Endodermal cell (in vitro differentiated cells): ENCODE data around the gene UPK1B. TPM values are rescaled to one million over a fixed set of nuclear protein-coding genes. Genes with fewer than 3 reads are reported as not detected.

ENCODE experiments used
- DNase-seq: peaks from one replicate; pipeline ENCODE4 v3.0.0-alpha.2; 2017
- H3K27ac ChIP-seq: 2 replicates; pipeline ENCODE4 v1.5.1; 2013; ENCODE audit warnings: mild to moderate bottlenecking, low read depth, low read length, moderate library complexity
- H3K27me3 ChIP-seq: 2 replicates; pipeline ENCODE4 v1.6.1; 2013; ENCODE audit warnings: mild to moderate bottlenecking, low read length, moderate library complexity; ENCODE audit not compliant: insufficient read depth, control insufficient read depth, poor library complexity, severe bottlenecking
- H3K36me3 ChIP-seq: 2 replicates; pipeline ENCODE4 v1.7.0; 2013; ENCODE audit warnings: mild to moderate bottlenecking, low read length, moderate library complexity; ENCODE audit not compliant: control insufficient read depth, insufficient read depth
- H3K4me1 ChIP-seq: one replicate; pipeline ENCODE4 v1.7.0; 2013; ENCODE audit warnings: low read length; ENCODE audit not compliant: control insufficient read depth, insufficient read depth
- H3K4me3 ChIP-seq: 2 replicates; pipeline ENCODE4 v1.5.1; 2013; ENCODE audit warnings: mild to moderate bottlenecking, low read length, moderate library complexity
- H3K9ac ChIP-seq: 2 replicates; pipeline ENCODE4 v1.6.1; 2013; ENCODE audit warnings: mild to moderate bottlenecking, low read length, moderate library complexity; ENCODE audit not compliant: poor library complexity, severe bottlenecking; ENCODE audit errors: extremely low read depth
- H3K9me3 ChIP-seq: 2 replicates; pipeline ENCODE4 v1.6.1; 2013; ENCODE audit warnings: mild to moderate bottlenecking, low read length, moderate library complexity; ENCODE audit not compliant: control insufficient read depth
- H3K27ac Mint-ChIP-seq: 2 replicates; pipeline ENCODE4 v1.8.0; 2020; ENCODE audit warnings: mixed read lengths
- H3K27me3 Mint-ChIP-seq: 2 replicates; pipeline ENCODE4 v1.8.0; 2021; ENCODE audit warnings: mild to moderate bottlenecking, mixed read lengths; ENCODE audit not compliant: insufficient read depth
- H3K36me3 Mint-ChIP-seq: 2 replicates; pipeline ENCODE4 v1.8.0; 2020; ENCODE audit warnings: low read depth, mixed read lengths
- H3K4me1 Mint-ChIP-seq: 2 replicates; pipeline ENCODE4 v1.8.0; 2020; ENCODE audit warnings: mixed read lengths
- H3K4me3 Mint-ChIP-seq: 2 replicates; pipeline ENCODE4 v1.8.0; 2020; ENCODE audit warnings: mild to moderate bottlenecking, moderate library complexity, mixed read lengths
- H3K9me3 Mint-ChIP-seq: 2 replicates; pipeline ENCODE4 v1.8.0; 2020; ENCODE audit warnings: mild to moderate bottlenecking, mixed read lengths
- WGBS, 2 experiments: methylation state at CpG; one replicate each; pipeline versions ENCODE4 v1.1.5 to v1.1.7; 2013; ENCODE audit warnings: missing lambda C conversion rate in 2 of 2, mixed read lengths in 1 of 2; ENCODE audit not compliant: insufficient coverage in 1 of 2, insufficient read length in 1 of 2; 5-methylcytosine and 5-hydroxymethylcytosine counted together
- total RNA-seq, 2 donors: library from RNA; stranded (reverse); fragmentation: NEBNext Ultra II Directional in 1 of 2; extraction: Animal tissue kit (Norgen Biotek cat#: 25700) in 1 of 2; gene quantifications; 2 replicates in 1 of 2; 3 replicates in 1 of 2; pipeline ENCODE4 v1.2.1, GENCODE V29; 2021
- TF ChIP-seq, protein P1 (sequence below): fragments of 200-600 bp; sonication (generic); conservative IDR thresholded peaks from 2 replicates; pipeline ENCODE4 v1.5.0; 2021; ENCODE audit warnings: antibody characterized with exemption, mild to moderate bottlenecking

The UPK1B gene
- total RNA-seq, 2 donors from 2014 or later: 4.9 to 11.3 TPM

DNA sequence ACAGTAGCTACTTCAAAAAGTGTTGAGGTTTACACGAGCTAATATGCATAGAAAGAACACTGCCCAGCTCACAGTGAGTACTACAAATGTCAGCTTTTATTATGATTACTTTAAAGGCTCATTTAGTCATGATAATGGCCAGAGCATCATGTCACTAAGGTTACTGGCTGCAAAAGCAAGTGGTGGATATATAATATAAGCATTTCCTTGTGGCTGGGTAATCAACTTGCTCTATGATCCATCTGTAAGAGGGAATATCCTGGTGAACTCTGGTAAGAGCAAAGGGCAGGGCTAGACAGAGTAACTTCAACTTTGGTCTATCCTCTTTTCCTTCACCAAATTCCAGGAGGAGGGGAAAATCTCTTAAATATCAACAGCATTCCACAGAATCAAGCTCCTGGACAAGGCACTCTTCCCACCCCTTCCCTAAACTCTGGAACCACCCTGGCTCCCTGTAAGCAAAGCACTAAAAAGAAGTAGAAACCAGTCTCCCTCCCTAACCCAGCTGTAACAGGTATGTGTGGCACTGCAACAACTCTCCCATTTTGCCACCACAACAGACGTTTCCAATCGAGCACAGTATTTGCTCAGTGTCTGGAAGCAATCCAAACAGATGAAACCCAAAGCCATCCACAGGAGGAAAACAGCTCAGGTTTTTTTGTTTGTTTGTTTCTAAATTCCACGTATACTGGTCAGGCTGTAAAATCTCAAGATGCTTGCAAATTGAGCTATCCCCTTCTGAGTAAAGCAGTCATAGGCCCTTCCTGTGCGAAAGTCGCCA is 53.9 kb downstream of the UPK1B start:
- Histone ChIP-seq H3K4me3 (no peak overlapping the region), H3K36me3 (peaks cover 95% of the 10 kb centered on the region), H3K27me3 (no peaks in the 10 kb centered on the region), H3K9ac (no peak overlapping the region), H3K9me3 (no peaks in the 10 kb centered on the region), H3K4me1 (peaks cover 3% of the 10 kb centered on the region), H3K27ac (no peak overlapping the region)
- no peaks in the 10 kb centered on the region for H3K9me3 Mint-ChIP-seq
- H3K36me3 Mint-ChIP-seq: peaks cover 86% of the 10 kb centered on the region
- peaks cover 18% of the 10 kb centered on the region for H3K4me1 Mint-ChIP-seq
- peak overlapping the region; percentile 46 for H3K27ac Mint-ChIP-seq
- DNase-seq: no peak
- 92 to 99% methylated on average over 6 of the region's 6 CpGs for WGBS, 2 experiments
- H3K4me3 Mint-ChIP-seq: no peak overlapping the region
- H3K27me3 Mint-ChIP-seq: no peaks in the 10 kb centered on the region
- TF ChIP-seq, protein P1, sequence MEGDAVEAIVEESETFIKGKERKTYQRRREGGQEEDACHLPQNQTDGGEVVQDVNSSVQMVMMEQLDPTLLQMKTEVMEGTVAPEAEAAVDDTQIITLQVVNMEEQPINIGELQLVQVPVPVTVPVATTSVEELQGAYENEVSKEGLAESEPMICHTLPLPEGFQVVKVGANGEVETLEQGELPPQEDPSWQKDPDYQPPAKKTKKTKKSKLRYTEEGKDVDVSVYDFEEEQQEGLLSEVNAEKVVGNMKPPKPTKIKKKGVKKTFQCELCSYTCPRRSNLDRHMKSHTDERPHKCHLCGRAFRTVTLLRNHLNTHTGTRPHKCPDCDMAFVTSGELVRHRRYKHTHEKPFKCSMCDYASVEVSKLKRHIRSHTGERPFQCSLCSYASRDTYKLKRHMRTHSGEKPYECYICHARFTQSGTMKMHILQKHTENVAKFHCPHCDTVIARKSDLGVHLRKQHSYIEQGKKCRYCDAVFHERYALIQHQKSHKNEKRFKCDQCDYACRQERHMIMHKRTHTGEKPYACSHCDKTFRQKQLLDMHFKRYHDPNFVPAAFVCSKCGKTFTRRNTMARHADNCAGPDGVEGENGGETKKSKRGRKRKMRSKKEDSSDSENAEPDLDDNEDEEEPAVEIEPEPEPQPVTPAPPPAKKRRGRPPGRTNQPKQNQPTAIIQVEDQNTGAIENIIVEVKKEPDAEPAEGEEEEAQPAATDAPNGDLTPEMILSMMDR: no peak

DNA sequence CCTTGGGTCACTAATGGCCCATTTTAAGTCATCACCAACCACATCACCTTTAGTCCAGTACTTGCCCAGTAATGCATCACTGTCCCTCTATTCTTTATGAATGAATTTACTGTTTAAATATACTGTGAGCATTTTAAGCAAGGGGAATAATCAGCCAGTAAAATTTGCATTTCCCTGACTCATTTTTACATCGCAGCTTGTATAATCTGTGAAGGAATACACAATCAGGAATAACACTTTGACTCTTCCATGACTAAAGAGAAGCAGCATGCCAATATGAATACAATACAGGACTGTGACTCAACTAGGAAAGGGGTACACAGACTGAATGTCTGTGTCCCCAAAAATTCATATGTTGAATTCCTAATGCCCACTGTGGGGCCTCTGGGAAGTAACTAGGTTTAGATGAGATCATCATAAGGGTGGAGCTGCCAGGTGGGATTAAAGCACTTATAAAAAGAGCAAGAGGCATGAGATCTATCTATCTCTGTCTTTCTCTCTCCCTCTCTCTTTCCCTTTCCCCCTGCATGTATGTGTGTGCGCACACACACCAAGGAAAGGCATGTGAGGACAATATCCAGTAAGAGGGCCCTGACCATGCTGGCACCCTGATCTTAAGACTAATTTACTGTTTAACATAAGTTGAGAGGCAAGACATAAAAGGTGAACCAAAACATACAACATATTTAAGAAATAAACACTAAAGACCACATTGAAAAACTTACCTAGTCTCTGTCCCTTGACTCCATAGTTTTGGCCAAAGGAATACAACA is 55.2 kb downstream of the UPK1B start:
- H3K9me3 ChIP-seq: no peaks in the 10 kb centered on the region
- Mint-ChIP-seq H3K4me1 (peaks cover 14% of the 10 kb centered on the region), H3K4me3 (no peak overlapping the region), H3K36me3 (peaks cover 86% of the 10 kb centered on the region), H3K27ac (no peak overlapping the region), H3K9me3 (no peaks in the 10 kb centered on the region), H3K27me3 (no peaks in the 10 kb centered on the region)
- no peak for DNase-seq
- WGBS, 2 experiments: 95 to 100% methylated on average over 1 to 2 of the region's 2 CpGs
- H3K27me3 ChIP-seq: no peaks in the 10 kb centered on the region
- no peak overlapping the region for H3K9ac ChIP-seq
- no peak overlapping the region for H3K4me3 ChIP-seq
- H3K36me3 ChIP-seq: peaks cover 94% of the 10 kb centered on the region
- H3K4me1 ChIP-seq: no peaks in the 10 kb centered on the region
- TF ChIP-seq, protein P1: no peak
- no peak overlapping the region for H3K27ac ChIP-seq

DNA sequence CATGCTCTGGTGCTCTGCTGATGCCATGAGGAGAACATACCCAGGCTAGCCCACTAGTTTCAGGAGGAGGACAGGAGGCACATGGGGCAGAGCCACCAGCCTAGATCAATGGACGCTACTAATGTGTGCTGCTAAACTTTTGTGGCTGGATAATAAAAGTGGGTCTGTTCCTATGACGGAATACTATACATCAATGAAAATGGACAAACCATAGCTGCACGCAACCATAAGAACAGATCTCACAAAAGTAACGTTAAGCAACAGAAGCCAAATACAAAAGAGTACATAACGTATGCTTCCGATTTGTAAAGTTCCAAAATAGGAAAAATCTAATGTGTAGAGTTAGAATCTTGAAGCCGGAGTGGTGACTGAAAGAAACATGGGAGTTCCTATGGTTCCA is 55.8 kb downstream of the UPK1B start:
- WGBS, 2 experiments: 83 to 85% methylated on average over 4 to 7 of the region's 7 CpGs
- H3K4me3 ChIP-seq: no peak overlapping the region
- Mint-ChIP-seq H3K27ac (no peak overlapping the region), H3K9me3 (no peaks in the 10 kb centered on the region), H3K4me1 (peaks cover 9% of the 10 kb centered on the region), H3K36me3 (peaks cover 84% of the 10 kb centered on the region), H3K4me3 (no peak overlapping the region), H3K27me3 (no peaks in the 10 kb centered on the region)
- H3K36me3 ChIP-seq: peaks cover 94% of the 10 kb centered on the region
- DNase-seq: no peak
- H3K4me1 ChIP-seq: no peaks in the 10 kb centered on the region
- no peak overlapping the region for H3K27ac ChIP-seq
- H3K27me3 ChIP-seq: no peaks in the 10 kb centered on the region
- no peak overlapping the region for H3K9ac ChIP-seq
- no peaks in the 10 kb centered on the region for H3K9me3 ChIP-seq
- TF ChIP-seq, protein P1: no peak
